ENCODE measurements around the gene MTG1.

MTG1 gene

GRCh38 chr10:133445268-133445732, 51.3 kb downstream of the MTG1 start:
- H3K9me3 ChIP-seq (ENCODE audit: control insufficient read depth, low read length) = no peaks in the 10 kb centered on the region

GRCh38 chr10:133445751-133446708, 52.1 kb downstream of the MTG1 start:
- Histone ChIP-seq H3K36me3 (ENCODE audit: control insufficient read depth, insufficient read depth, low read length) (no peaks in the 10 kb centered on the region), H3K4me3 (ENCODE audit: low read length) (no peak overlapping the region), H3K4me1 (ENCODE audit: control insufficient read depth, insufficient read depth, low read length) (no peaks in the 10 kb centered on the region), H3K9ac (ENCODE audit: low read length) (no peak overlapping the region), H3K9me3 (ENCODE audit: control insufficient read depth, low read length) (no peaks in the 10 kb centered on the region), H3K27me3 (ENCODE audit: control insufficient read depth, insufficient read depth, low read length) (no peaks in the 10 kb centered on the region)

More at GRCh38 chr10:133445268-133445732, 51.3 kb downstream of the MTG1 start:
- no peaks in the 10 kb centered on the region for H3K4me1 ChIP-seq (ENCODE audit: control insufficient read depth, insufficient read depth, low read length)
- H3K27me3 ChIP-seq (ENCODE audit: control insufficient read depth, insufficient read depth, low read length) = no peaks in the 10 kb centered on the region
- H3K9ac ChIP-seq (ENCODE audit: low read length) = no peak overlapping the region
- H3K4me3 ChIP-seq (ENCODE audit: low read length) = no peak overlapping the region
- no peaks in the 10 kb centered on the region for H3K36me3 ChIP-seq (ENCODE audit: control insufficient read depth, insufficient read depth, low read length)

- H3K36me3 ChIP-seq (ENCODE audit: control insufficient read depth, insufficient read depth, low read length) = no peaks in the 10 kb centered on the region
- no peaks in the 10 kb centered on the region for H3K9me3 ChIP-seq (ENCODE audit: control insufficient read depth, low read length)
- H3K4me1 ChIP-seq (ENCODE audit: control insufficient read depth, insufficient read depth, low read length) = no peaks in the 10 kb centered on the region
- no peaks in the 10 kb centered on the region for H3K27me3 ChIP-seq (ENCODE audit: control insufficient read depth, insufficient read depth, low read length)
- H3K9ac ChIP-seq (ENCODE audit: low read length) = no peak overlapping the region
- no peak overlapping the region for H3K4me3 ChIP-seq (ENCODE audit: low read length)
Observed at GRCh38 chr10:133446979-133447378, 53.0 kb downstream of the MTG1 start.

- Histone ChIP-seq H3K4me1 (ENCODE audit: control insufficient read depth, insufficient read depth, low read length) (no peaks in the 10 kb centered on the region), H3K4me3 (ENCODE audit: low read length) (no peak overlapping the region), H3K36me3 (ENCODE audit: control insufficient read depth, insufficient read depth, low read length) (no peaks in the 10 kb centered on the region), H3K9me3 (ENCODE audit: control insufficient read depth, low read length) (no peaks in the 10 kb centered on the region), H3K27me3 (ENCODE audit: control insufficient read depth, insufficient read depth, low read length) (no peaks in the 10 kb centered on the region), H3K9ac (ENCODE audit: low read length) (no peak overlapping the region)
Observed at GRCh38 chr10:133448120-133448519, 54.2 kb downstream of the MTG1 start.

- Histone ChIP-seq H3K4me1 (ENCODE audit: control insufficient read depth, insufficient read depth, low read length) (no peaks in the 10 kb centered on the region), H3K36me3 (ENCODE audit: control insufficient read depth, insufficient read depth, low read length) (no peaks in the 10 kb centered on the region), H3K4me3 (ENCODE audit: low read length) (no peak overlapping the region), H3K27me3 (ENCODE audit: control insufficient read depth, insufficient read depth, low read length) (no peaks in the 10 kb centered on the region), H3K9ac (ENCODE audit: low read length) (no peak overlapping the region), H3K9me3 (ENCODE audit: control insufficient read depth, low read length) (no peaks in the 10 kb centered on the region)
Observed at GRCh38 chr10:133451346-133451745, 57.4 kb downstream of the MTG1 start.

- Histone ChIP-seq H3K9ac (ENCODE audit: low read length) (no peak overlapping the region), H3K4me3 (ENCODE audit: low read length) (no peak overlapping the region), H3K9me3 (ENCODE audit: control insufficient read depth, low read length) (no peaks in the 10 kb centered on the region), H3K36me3 (ENCODE audit: control insufficient read depth, insufficient read depth, low read length) (no peaks in the 10 kb centered on the region), H3K4me1 (ENCODE audit: control insufficient read depth, insufficient read depth, low read length) (no peaks in the 10 kb centered on the region), H3K27me3 (ENCODE audit: control insufficient read depth, insufficient read depth, low read length) (no peaks in the 10 kb centered on the region)
Observed at GRCh38 chr10:133452453-133452852, 58.5 kb downstream of the MTG1 start.

GRCh38 chr10:133453516-133454203, 59.7 kb downstream of the MTG1 start, which contains the start of gene SCART1:
TSS of gene SCART1 (plus strand) at chr10:133453945. CDS start at chr10:133453998, 53 bp downstream.
- Histone ChIP-seq H3K36me3 (ENCODE audit: control insufficient read depth, insufficient read depth, low read length) (no peaks in the 10 kb centered on the region), H3K9ac (ENCODE audit: low read length) (no peak within 1 kb of the TSS), H3K9me3 (ENCODE audit: control insufficient read depth, low read length) (no peaks in the 10 kb centered on the region), H3K4me3 (ENCODE audit: low read length) (no peak within 1 kb of the TSS), H3K27me3 (ENCODE audit: control insufficient read depth, insufficient read depth, low read length) (no peaks in the 10 kb centered on the region), H3K4me1 (ENCODE audit: control insufficient read depth, insufficient read depth, low read length) (no peaks in the 10 kb centered on the region)

GRCh38 chr10:133454204-133454893, 60.4 kb downstream of the MTG1 start:
- H3K36me3 ChIP-seq (ENCODE audit: control insufficient read depth, insufficient read depth, low read length) = no peaks in the 10 kb centered on the region
- no peak overlapping the region for H3K4me3 ChIP-seq (ENCODE audit: low read length)
- H3K4me1 ChIP-seq (ENCODE audit: control insufficient read depth, insufficient read depth, low read length) = no peaks in the 10 kb centered on the region
- H3K9ac ChIP-seq (ENCODE audit: low read length) = no peak overlapping the region
- H3K27me3 ChIP-seq (ENCODE audit: control insufficient read depth, insufficient read depth, low read length) = no peaks in the 10 kb centered on the region
- no peaks in the 10 kb centered on the region for H3K9me3 ChIP-seq (ENCODE audit: control insufficient read depth, low read length)

GRCh38 chr10:133455196-133455595, 61.2 kb downstream of the MTG1 start:
- Histone ChIP-seq H3K4me1 (ENCODE audit: control insufficient read depth, insufficient read depth, low read length) (no peaks in the 10 kb centered on the region), H3K9me3 (ENCODE audit: control insufficient read depth, low read length) (no peaks in the 10 kb centered on the region), H3K36me3 (ENCODE audit: control insufficient read depth, insufficient read depth, low read length) (no peaks in the 10 kb centered on the region), H3K27me3 (ENCODE audit: control insufficient read depth, insufficient read depth, low read length) (no peaks in the 10 kb centered on the region), H3K9ac (ENCODE audit: low read length) (no peak overlapping the region), H3K4me3 (ENCODE audit: low read length) (no peak overlapping the region)

GRCh38 chr10:133455611-133456031, 61.7 kb downstream of the MTG1 start:
- Histone ChIP-seq H3K9ac (ENCODE audit: low read length) (no peak overlapping the region), H3K36me3 (ENCODE audit: control insufficient read depth, insufficient read depth, low read length) (no peaks in the 10 kb centered on the region), H3K27me3 (ENCODE audit: control insufficient read depth, insufficient read depth, low read length) (no peaks in the 10 kb centered on the region), H3K4me3 (ENCODE audit: low read length) (no peak overlapping the region), H3K9me3 (ENCODE audit: control insufficient read depth, low read length) (no peaks in the 10 kb centered on the region), H3K4me1 (ENCODE audit: control insufficient read depth, insufficient read depth, low read length) (no peaks in the 10 kb centered on the region)

- Histone ChIP-seq H3K4me3 (ENCODE audit: low read length) (no peak overlapping the region), H3K27me3 (ENCODE audit: control insufficient read depth, insufficient read depth, low read length) (no peaks in the 10 kb centered on the region), H3K9ac (ENCODE audit: low read length) (no peak overlapping the region), H3K9me3 (ENCODE audit: control insufficient read depth, low read length) (no peaks in the 10 kb centered on the region), H3K36me3 (ENCODE audit: control insufficient read depth, insufficient read depth, low read length) (no peaks in the 10 kb centered on the region), H3K4me1 (ENCODE audit: control insufficient read depth, insufficient read depth, low read length) (no peaks in the 10 kb centered on the region)
Observed at GRCh38 chr10:133456041-133456951, 62.3 kb downstream of the MTG1 start.
